ENCODE results near the gene ZNF280D.

The ZNF280D gene

GRCh38 chr15:56628893-56629532, 104.3 kb downstream of the ZNF280D start:
- H3K36me3 Mint-ChIP-seq (ENCODE audit: insufficient read depth), result peaks cover 13% of the 10 kb centered on the region

GRCh38 chr15:56619887-56620286, 113.4 kb downstream of the ZNF280D start:
- Mint-ChIP-seq H3K27ac (no peak overlapping the region), H3K4me3 (no peak overlapping the region), H3K9me3 (no peaks in the 10 kb centered on the region)

More at GRCh38 chr15:56628893-56629532, 104.3 kb downstream of the ZNF280D start:
- Mint-ChIP-seq H3K4me1 (ENCODE audit: low read depth in 2 of 2) (no peaks in the 10 kb centered on the region), H3K27me3 (no peaks in the 10 kb centered on the region), H3K9me3 (no peaks in the 10 kb centered on the region), H3K27ac (no peak overlapping the region), H3K4me3 (no peak overlapping the region)
- no peak for ATAC-seq (replicated peaks)
- no peak for DNase-seq

GRCh38 chr15:56617628-56618027, 115.7 kb downstream of the ZNF280D start:
- H3K27ac Mint-ChIP-seq, result no peak overlapping the region
- no peak overlapping the region for H3K4me3 Mint-ChIP-seq
- no peaks in the 10 kb centered on the region for H3K36me3 Mint-ChIP-seq (ENCODE audit: insufficient read depth)
- no peaks in the 10 kb centered on the region for H3K4me1 Mint-ChIP-seq (ENCODE audit: low read depth in 2 of 2)
- no peaks in the 10 kb centered on the region for H3K9me3 Mint-ChIP-seq
- H3K27me3 Mint-ChIP-seq, result peaks cover 7 to 14% of the 10 kb centered on the region in 2 donors
- DNase-seq, result no peak
- ATAC-seq (replicated peaks), result no peak

More at GRCh38 chr15:56619887-56620286, 113.4 kb downstream of the ZNF280D start:
- Mint-ChIP-seq H3K4me1 (ENCODE audit: low read depth in 2 of 2) (no peaks in the 10 kb centered on the region), H3K27me3 (no peaks in the 10 kb centered on the region), H3K36me3 (ENCODE audit: insufficient read depth) (no peaks in the 10 kb centered on the region)
- ATAC-seq (replicated peaks) (no peak), DNase-seq (no peak)

GRCh38 chr15:56616551-56616950, 116.8 kb downstream of the ZNF280D start:
- ATAC-seq (replicated peaks), result no peak
- no peak overlapping the region for H3K4me3 Mint-ChIP-seq

GRCh38 chr15:56613811-56614210, 119.5 kb downstream of the ZNF280D start:
- peaks cover 18 to 31% of the 10 kb centered on the region in 2 donors for H3K27me3 Mint-ChIP-seq
- no peaks in the 10 kb centered on the region for H3K9me3 Mint-ChIP-seq
- no peak for ATAC-seq (replicated peaks)
- no peak overlapping the region for H3K4me3 Mint-ChIP-seq
- DNase-seq, result no peak
- no peaks in the 10 kb centered on the region for H3K36me3 Mint-ChIP-seq (ENCODE audit: insufficient read depth)
- H3K4me1 Mint-ChIP-seq (ENCODE audit: low read depth in 2 of 2), result no peaks in the 10 kb centered on the region
- no peak overlapping the region for H3K27ac Mint-ChIP-seq

More at GRCh38 chr15:56616551-56616950, 116.8 kb downstream of the ZNF280D start:
- no peaks in the 10 kb centered on the region for H3K4me1 Mint-ChIP-seq (ENCODE audit: low read depth in 2 of 2)
- H3K36me3 Mint-ChIP-seq (ENCODE audit: insufficient read depth), result no peaks in the 10 kb centered on the region
- no peak overlapping the region for H3K27ac Mint-ChIP-seq
- peaks cover 7 to 14% of the 10 kb centered on the region in 2 donors for H3K27me3 Mint-ChIP-seq
- no peaks in the 10 kb centered on the region for H3K9me3 Mint-ChIP-seq
- DNase-seq, result no peak

- DNase-seq (no peak), ATAC-seq (replicated peaks) (no peak)
- no peak overlapping the region for H3K4me3 Mint-ChIP-seq
- no peaks in the 10 kb centered on the region for H3K9me3 Mint-ChIP-seq
- H3K36me3 Mint-ChIP-seq (ENCODE audit: insufficient read depth), result no peaks in the 10 kb centered on the region
- no peak overlapping the region for H3K27ac Mint-ChIP-seq
- H3K27me3 Mint-ChIP-seq, result peaks cover 45 to 55% of the 10 kb centered on the region in 2 donors
- peaks cover 7 to 12% of the 10 kb centered on the region in 2 donors for H3K4me1 Mint-ChIP-seq (ENCODE audit: low read depth in 2 of 2)
Observed at GRCh38 chr15:56608993-56609392, 124.3 kb downstream of the ZNF280D start.

GRCh38 chr15:56608140-56608778, 125.0 kb downstream of the ZNF280D start:
- H3K27me3 Mint-ChIP-seq, result peaks cover 38 to 52% of the 10 kb centered on the region in 2 donors
- peaks cover 7 to 12% of the 10 kb centered on the region in 2 donors for H3K4me1 Mint-ChIP-seq (ENCODE audit: low read depth in 2 of 2)
- ATAC-seq (replicated peaks), result peak; percentile 33
- no peak overlapping the region for H3K27ac Mint-ChIP-seq
- H3K36me3 Mint-ChIP-seq (ENCODE audit: insufficient read depth), result no peaks in the 10 kb centered on the region
- DNase-seq, result no peak
- H3K9me3 Mint-ChIP-seq, result no peaks in the 10 kb centered on the region
- no peak overlapping the region for H3K4me3 Mint-ChIP-seq

- no peak overlapping the region for H3K27ac Mint-ChIP-seq
- H3K4me1 Mint-ChIP-seq (ENCODE audit: low read depth in 2 of 2), result no peaks in the 10 kb centered on the region
- no peaks in the 10 kb centered on the region for H3K9me3 Mint-ChIP-seq
- ATAC-seq (replicated peaks) (no peak), DNase-seq (no peak)
- H3K36me3 Mint-ChIP-seq (ENCODE audit: insufficient read depth), result no peaks in the 10 kb centered on the region
- peaks cover 20 to 27% of the 10 kb centered on the region in 2 donors for H3K27me3 Mint-ChIP-seq
- no peak overlapping the region for H3K4me3 Mint-ChIP-seq
Observed at GRCh38 chr15:56602253-56602652, 131.1 kb downstream of the ZNF280D start.

- ATAC-seq (replicated peaks) (no peak), DNase-seq (no peak)
- Mint-ChIP-seq H3K36me3 (ENCODE audit: insufficient read depth) (no peaks in the 10 kb centered on the region), H3K9me3 (no peaks in the 10 kb centered on the region), H3K27me3 (peaks cover 4 to 14% of the 10 kb centered on the region in 2 donors), H3K27ac (no peak overlapping the region), H3K4me1 (ENCODE audit: low read depth in 2 of 2) (no peaks in the 10 kb centered on the region), H3K4me3 (no peak overlapping the region)
Observed at GRCh38 chr15:56600380-56600779, 132.9 kb downstream of the ZNF280D start.

GRCh38 chr15:56598991-56599390, 134.3 kb downstream of the ZNF280D start:
- no peak for DNase-seq
- Mint-ChIP-seq H3K4me3 (no peak overlapping the region), H3K27ac (no peak overlapping the region), H3K4me1 (ENCODE audit: low read depth in 2 of 2) (no peaks in the 10 kb centered on the region), H3K36me3 (ENCODE audit: insufficient read depth) (no peaks in the 10 kb centered on the region), H3K27me3 (peaks cover 6 to 18% of the 10 kb centered on the region in 2 donors), H3K9me3 (no peaks in the 10 kb centered on the region)
- ATAC-seq (replicated peaks), result no peak

GRCh38 chr15:56587686-56588085, 145.6 kb downstream of the ZNF280D start:
- Mint-ChIP-seq H3K36me3 (ENCODE audit: insufficient read depth) (no peaks in the 10 kb centered on the region), H3K9me3 (peaks cover 4 to 25% of the 10 kb centered on the region in 2 donors), H3K4me3 (no peak overlapping the region), H3K27me3 (peaks cover 28 to 32% of the 10 kb centered on the region in 2 donors), H3K27ac (no peak overlapping the region), H3K4me1 (ENCODE audit: low read depth in 2 of 2) (no peaks in the 10 kb centered on the region)
- ATAC-seq (replicated peaks), result no peak
- DNase-seq, result no peak

GRCh38 chr15:56586206-56586605, 147.1 kb downstream of the ZNF280D start:
- H3K4me3 Mint-ChIP-seq, result no peak overlapping the region
- H3K4me1 Mint-ChIP-seq (ENCODE audit: low read depth in 2 of 2), result no peaks in the 10 kb centered on the region
- no peak overlapping the region for H3K27ac Mint-ChIP-seq
- DNase-seq, result no peak
- H3K36me3 Mint-ChIP-seq (ENCODE audit: insufficient read depth), result no peaks in the 10 kb centered on the region
- H3K9me3 Mint-ChIP-seq, result peaks cover 4 to 25% of the 10 kb centered on the region in 2 donors
- no peak for ATAC-seq (replicated peaks)
- peaks cover 14 to 17% of the 10 kb centered on the region in 2 donors for H3K27me3 Mint-ChIP-seq

- peaks cover 0 to 6% of the 10 kb centered on the region in 2 donors for H3K27me3 Mint-ChIP-seq
- no peak overlapping the region for H3K4me3 Mint-ChIP-seq
- H3K27ac Mint-ChIP-seq, result no peak overlapping the region
- H3K4me1 Mint-ChIP-seq (ENCODE audit: low read depth in 2 of 2), result no peaks in the 10 kb centered on the region
- no peak for ATAC-seq (replicated peaks)
- DNase-seq, result no peak
- H3K9me3 Mint-ChIP-seq, result peaks cover 4 to 19% of the 10 kb centered on the region in 2 donors
- H3K36me3 Mint-ChIP-seq (ENCODE audit: insufficient read depth), result no peaks in the 10 kb centered on the region
Observed at GRCh38 chr15:56582785-56583184, 150.5 kb downstream of the ZNF280D start.
